HFFc6 (cell line): ENCODE measurements around the gene STOX1. TPM values are rescaled to one million over a fixed set of nuclear protein-coding genes. Genes with fewer than 3 reads are reported as not detected.
"Not testable (repeated sequence)": the region's sequence is repeated elsewhere in the genome, so short reads cannot be mapped to it uniquely, and the experiment has no call there.

Experiments
- DNase-seq: peaks from one replicate; pipeline ENCODE4 v3.0.0-alpha.2; 2018
- H3K27ac Mint-ChIP-seq: 2 replicates; pipeline ENCODE4 v1.8.0; 2020; ENCODE audit warnings: mild to moderate bottlenecking, mixed read lengths
- H3K27me3 Mint-ChIP-seq: 2 replicates; pipeline ENCODE4 v1.8.0; 2021; ENCODE audit warnings: mild to moderate bottlenecking, moderate library complexity, mixed read lengths; ENCODE audit not compliant: insufficient read depth
- H3K36me3 Mint-ChIP-seq: 2 replicates; pipeline ENCODE4 v1.8.0; 2021; ENCODE audit warnings: low read depth, mixed read lengths
- H3K4me1 Mint-ChIP-seq: 2 replicates; pipeline ENCODE4 v1.8.0; 2020; ENCODE audit warnings: low read depth, mixed read lengths
- H3K4me3 Mint-ChIP-seq: 2 replicates; pipeline ENCODE4 v1.8.0; 2020; ENCODE audit warnings: mild to moderate bottlenecking, moderate library complexity, mixed read lengths
- H3K9me3 Mint-ChIP-seq: 2 replicates; pipeline ENCODE4 v1.8.0; 2020; ENCODE audit warnings: mild to moderate bottlenecking, mixed read lengths
- total RNA-seq, 6 experiments: library from RNA; stranded (reverse); fragmentation: NEBNext Ultra II Directional; extraction: Animal tissue kit (Norgen Biotek cat#: 25700); gene quantifications; 2 replicates in 1 of 6; 3 replicates in 5 of 6; pipeline ENCODE4 v1.2.3, GENCODE V29; 2021
- TF ChIP-seq, protein P1 (sequence below): fragments of 200-600 bp; sonication (generic); IDR thresholded peaks from 2 replicates; pipeline ENCODE4 v1.5.0; 2021; ENCODE audit warnings: antibody characterized with exemption, mild to moderate bottlenecking

Gene STOX1
- total RNA-seq, 6 experiments from 2014 or later: 0.09 TPM; not detected in 4

DNA sequence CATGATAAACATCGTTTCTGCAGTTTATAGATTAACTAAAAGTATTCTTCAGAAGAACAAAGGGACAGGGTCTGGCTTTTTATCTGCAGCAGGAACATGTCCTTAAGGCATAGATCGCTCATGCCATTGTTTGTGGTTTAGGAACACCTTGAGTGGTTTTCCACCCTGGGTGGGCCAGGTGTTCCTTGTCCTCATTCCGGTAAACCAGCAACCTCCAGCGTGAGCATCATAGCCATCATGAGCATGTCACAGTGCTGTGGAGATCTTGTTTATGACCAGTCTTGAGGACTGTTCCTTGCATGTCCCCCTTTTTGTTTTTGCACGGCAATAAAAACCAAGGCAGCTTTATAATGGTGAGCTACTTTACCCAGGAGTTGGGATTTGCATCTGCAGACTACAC is 33.9 kb downstream of the STOX1 start:
- Mint-ChIP-seq H3K27ac (no peak overlapping the region), H3K4me1 (no peaks in the 10 kb centered on the region), H3K27me3 (peaks cover 16% of the 10 kb centered on the region), H3K9me3 (peaks cover 31% of the 10 kb centered on the region), H3K36me3 (peaks cover 23% of the 10 kb centered on the region; the same call in 1 of the 2 replicates), H3K4me3 (no peak overlapping the region)
- DNase-seq: no peak
- TF ChIP-seq, protein P1, sequence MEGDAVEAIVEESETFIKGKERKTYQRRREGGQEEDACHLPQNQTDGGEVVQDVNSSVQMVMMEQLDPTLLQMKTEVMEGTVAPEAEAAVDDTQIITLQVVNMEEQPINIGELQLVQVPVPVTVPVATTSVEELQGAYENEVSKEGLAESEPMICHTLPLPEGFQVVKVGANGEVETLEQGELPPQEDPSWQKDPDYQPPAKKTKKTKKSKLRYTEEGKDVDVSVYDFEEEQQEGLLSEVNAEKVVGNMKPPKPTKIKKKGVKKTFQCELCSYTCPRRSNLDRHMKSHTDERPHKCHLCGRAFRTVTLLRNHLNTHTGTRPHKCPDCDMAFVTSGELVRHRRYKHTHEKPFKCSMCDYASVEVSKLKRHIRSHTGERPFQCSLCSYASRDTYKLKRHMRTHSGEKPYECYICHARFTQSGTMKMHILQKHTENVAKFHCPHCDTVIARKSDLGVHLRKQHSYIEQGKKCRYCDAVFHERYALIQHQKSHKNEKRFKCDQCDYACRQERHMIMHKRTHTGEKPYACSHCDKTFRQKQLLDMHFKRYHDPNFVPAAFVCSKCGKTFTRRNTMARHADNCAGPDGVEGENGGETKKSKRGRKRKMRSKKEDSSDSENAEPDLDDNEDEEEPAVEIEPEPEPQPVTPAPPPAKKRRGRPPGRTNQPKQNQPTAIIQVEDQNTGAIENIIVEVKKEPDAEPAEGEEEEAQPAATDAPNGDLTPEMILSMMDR: no peak

DNA sequence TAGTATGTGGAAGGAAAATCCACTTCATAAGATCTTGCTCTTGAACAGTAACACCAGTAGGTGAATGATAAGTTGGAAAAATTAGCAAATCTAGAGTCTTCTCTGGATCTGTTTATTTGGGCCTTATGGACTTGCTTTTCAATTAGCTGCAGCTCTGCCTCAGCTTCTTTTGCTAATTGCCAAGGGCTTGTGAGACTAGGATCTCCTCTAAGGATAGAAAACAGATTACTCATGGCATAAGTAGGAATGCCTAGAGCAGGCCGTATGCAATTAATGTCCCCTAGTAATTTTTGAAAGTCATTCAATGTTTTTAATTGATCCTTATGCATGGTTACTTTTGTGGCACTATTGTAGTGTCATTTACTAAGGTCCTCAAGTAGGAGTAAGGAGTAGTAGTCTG is 37.3 kb downstream of the STOX1 start:
- H3K36me3 Mint-ChIP-seq: peaks cover 29% of the 10 kb centered on the region
- H3K27me3 Mint-ChIP-seq: no peaks in the 10 kb centered on the region; the same call in 1 of the 2 replicates
- H3K4me1 Mint-ChIP-seq: peaks cover 1% of the 10 kb centered on the region
- TF ChIP-seq, protein P1: no peak
- no peak overlapping the region for H3K27ac Mint-ChIP-seq
- H3K4me3 Mint-ChIP-seq: no peak overlapping the region
- DNase-seq: no peak
- peaks cover 40% of the 10 kb centered on the region for H3K9me3 Mint-ChIP-seq

DNA sequence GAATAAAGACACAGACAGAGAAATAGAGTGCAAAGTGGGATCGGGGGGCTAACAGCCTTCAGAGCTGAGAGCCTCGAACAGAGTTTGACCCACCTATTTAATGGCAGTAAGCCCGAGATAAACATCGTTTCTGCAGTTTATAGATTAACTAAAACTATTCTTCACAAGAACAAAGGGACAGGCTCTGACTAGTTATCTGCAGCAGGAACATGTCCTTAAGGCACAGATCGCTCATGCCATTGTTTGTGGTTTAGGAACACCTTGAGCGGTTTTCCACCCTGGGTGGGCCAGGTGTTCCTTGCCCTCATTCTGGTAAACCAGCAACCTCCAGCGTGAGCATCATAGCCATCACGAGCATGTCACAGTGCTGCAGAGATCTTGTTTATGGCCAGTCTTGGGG is 40.8 kb downstream of the STOX1 start:
- not testable (repeated sequence) for H3K4me3 Mint-ChIP-seq, H3K27me3 Mint-ChIP-seq, H3K36me3 Mint-ChIP-seq, DNase-seq, H3K27ac Mint-ChIP-seq
- H3K4me1 Mint-ChIP-seq: peaks cover 28% of the 10 kb centered on the region
- H3K9me3 Mint-ChIP-seq: peaks cover 11% of the 10 kb centered on the region

DNA sequence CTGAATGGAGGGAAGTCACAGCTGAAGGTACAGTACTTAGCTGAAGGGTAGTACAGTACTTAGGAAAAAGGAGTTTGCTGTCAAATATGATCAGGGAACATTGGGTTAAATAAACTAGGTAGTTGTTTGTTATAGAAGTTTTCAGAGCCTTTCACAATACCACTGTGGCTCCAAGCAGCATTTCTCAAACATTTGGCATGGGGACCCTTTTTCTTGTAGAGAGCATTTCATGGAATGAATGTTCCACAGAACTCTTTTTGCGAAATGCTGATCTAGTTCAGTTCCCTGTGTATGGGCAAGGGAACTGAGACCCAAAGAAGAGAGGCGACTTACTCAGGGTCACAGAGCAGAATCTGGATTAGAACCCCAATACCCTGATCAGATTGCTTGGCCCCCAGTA is 42.3 kb downstream of the STOX1 start:
- Mint-ChIP-seq H3K36me3 (peaks cover 8% of the 10 kb centered on the region; the same call in 1 of the 2 replicates), H3K27ac (no peak overlapping the region), H3K4me3 (no peak overlapping the region), H3K9me3 (peaks cover 11% of the 10 kb centered on the region), H3K4me1 (peaks cover 28% of the 10 kb centered on the region), H3K27me3 (no peaks in the 10 kb centered on the region; the same call in none of the 2 replicates)
- TF ChIP-seq, protein P1: no peak
- DNase-seq: no peak

DNA sequence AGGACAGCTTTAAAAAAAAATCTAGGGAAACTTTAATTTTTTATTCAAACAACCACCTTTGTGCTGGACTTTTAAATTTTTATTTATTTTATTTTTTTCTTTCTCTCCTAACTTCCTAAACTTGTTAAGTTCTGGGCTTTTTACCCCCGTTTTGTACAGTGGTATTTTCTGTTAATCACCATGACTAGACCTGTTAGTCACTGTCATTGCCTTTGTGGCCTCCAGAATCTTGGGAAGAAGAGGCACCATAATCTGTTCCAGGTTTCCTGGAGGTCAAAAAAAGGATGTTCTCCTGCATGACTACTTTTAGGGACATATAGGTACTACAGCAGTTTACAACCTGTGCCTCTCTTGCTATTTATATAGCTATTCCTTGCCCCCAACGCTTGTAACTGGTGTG is 42.7 kb downstream of the STOX1 start:
- peaks cover 11% of the 10 kb centered on the region for H3K9me3 Mint-ChIP-seq
- no peaks in the 10 kb centered on the region; the same call in none of the 2 replicates for H3K27me3 Mint-ChIP-seq
- DNase-seq: no peak
- H3K36me3 Mint-ChIP-seq: peaks cover 8% of the 10 kb centered on the region; the same call in 1 of the 2 replicates
- TF ChIP-seq, protein P1: no peak
- no peak overlapping the region for H3K4me3 Mint-ChIP-seq
- H3K27ac Mint-ChIP-seq: no peak overlapping the region
- peaks cover 28% of the 10 kb centered on the region for H3K4me1 Mint-ChIP-seq

DNA sequence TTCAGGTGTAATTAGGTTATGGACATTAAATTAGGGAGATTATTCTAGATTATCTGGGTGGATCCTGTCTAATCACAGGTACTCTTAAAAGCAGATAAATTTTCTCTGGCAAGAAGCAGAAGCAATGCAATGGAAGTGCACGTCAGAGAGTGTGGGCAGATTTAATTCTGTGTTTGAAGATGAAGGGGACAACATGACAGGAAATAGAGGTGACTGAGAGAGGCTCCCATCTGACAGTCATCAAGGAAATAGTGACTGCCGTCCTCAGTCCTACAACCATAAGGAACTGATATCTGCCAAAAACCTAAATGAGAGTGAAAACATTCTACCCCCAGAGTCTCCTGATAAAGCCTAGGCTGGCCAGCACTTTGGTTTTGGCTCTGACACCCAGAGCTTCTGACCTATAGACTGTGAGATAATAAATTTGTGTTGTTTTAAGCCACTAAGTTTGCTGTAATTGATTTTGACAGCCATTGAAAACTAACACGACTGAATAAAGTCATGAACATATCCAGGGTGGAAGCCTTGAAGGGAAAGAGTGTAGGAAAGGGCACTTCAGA is 43.3 kb downstream of the STOX1 start:
- peaks cover 8% of the 10 kb centered on the region; the same call in 1 of the 2 replicates for H3K36me3 Mint-ChIP-seq
- no peak overlapping the region for H3K27ac Mint-ChIP-seq
- H3K4me1 Mint-ChIP-seq: peaks cover 28% of the 10 kb centered on the region
- no peaks in the 10 kb centered on the region; the same call in none of the 2 replicates for H3K27me3 Mint-ChIP-seq
- TF ChIP-seq, protein P1: no peak
- H3K4me3 Mint-ChIP-seq: no peak overlapping the region
- DNase-seq: no peak
- peaks cover 11% of the 10 kb centered on the region for H3K9me3 Mint-ChIP-seq
